C1 segment of cervical spinal cord (tissue), 14 donors: ENCODE data around the gene SCAMP5.

Experiments
- DNase-seq, 14 donors: peaks; one replicate each; lab custom pipeline; 2025; lab: John Stamatoyannopoulos, UW

SCAMP5 gene

GRCh38 chr15:75045332-75046015 lies 50.1 kb downstream of the SCAMP5 start:
- no peak for DNase-seq

DNA sequence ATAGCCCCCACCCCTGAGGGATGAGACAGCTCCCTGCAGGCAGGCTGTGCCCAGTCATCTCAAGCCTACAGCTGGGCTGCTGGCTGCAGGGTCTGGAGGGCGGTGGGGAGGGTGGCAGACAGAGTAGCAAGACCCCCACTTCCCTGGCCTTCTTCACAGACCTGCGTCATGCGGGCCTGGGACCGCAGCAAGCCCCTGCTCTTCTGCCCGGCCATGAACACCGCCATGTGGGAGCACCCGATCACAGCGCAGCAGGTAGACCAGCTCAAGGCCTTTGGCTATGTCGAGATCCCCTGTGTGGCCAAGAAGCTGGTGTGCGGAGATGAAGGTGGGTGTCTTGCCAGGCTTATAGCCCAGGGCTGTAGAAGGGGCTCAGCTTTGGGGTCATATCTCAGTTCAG lies 53.0 kb downstream of the SCAMP5 start:
- no peak for DNase-seq

DNA sequence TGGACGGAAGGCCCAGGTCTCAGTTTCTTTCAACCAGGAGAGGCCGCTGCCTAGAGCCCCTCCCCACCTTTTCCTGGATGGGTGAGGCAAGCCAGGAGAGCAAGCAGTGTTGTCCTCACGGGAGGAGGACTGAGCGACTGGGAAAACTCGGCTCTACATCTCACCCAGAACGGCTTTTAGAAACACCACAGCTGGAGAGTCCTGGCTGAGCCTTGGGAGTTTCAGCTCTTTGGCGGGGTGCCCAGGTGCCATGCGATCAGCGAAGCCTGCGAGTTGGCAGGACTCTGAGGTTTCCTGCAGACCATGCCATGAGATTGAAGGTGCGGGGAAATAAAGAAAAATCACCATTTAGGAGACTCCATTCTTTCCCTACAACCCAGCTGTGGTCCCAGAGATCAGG lies 54.0 kb downstream of the SCAMP5 start:
- peak in 8 of 14 donors; percentile 4 to 76 (median 32) for DNase-seq

- no peak for DNase-seq
Measured at GRCh38 chr15:75050283-75050682, 54.9 kb downstream of the SCAMP5 start.

DNA sequence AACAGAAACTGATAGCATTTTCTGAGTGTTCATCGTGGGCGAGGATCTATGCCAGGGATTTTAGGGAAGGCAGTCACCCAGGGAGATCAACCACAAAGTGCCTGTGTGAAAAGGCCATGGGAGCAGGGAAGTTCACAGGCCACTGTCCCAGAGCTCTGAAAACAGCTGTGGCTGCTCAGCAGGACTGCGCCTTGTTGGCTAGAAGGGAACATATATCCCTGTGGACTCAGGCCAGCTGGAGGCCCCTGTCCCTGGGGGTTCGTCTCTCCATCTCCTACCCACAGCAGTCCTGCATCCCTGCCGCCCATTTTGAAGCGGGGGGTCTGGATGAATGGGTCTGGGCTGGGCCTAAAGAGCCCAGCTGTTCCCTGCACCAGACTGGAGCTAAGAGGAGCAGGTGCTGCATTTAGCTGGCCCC lies 55.8 kb downstream of the SCAMP5 start:
- DNase-seq: no peak

DNA sequence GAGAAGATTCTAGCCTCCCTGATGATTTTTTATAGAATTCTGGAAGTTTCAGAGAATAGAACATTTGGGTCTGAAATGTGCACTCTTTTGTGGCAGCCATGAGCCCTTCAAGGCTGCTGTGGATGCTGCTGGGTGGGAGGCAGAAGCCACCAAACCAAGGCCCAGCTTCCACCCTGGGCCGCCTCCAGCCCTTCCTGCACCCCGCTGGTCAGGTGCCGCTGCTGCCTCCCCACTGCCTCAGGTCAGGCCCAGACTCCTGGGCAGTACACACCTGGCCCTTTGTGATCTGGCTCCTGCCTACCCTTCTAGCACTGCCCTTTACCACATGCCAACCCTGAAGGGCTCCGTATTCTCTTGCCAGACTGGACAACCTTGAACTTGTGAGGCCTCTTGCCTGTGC lies 56.3 kb downstream of the SCAMP5 start:
- no peak for DNase-seq

DNA sequence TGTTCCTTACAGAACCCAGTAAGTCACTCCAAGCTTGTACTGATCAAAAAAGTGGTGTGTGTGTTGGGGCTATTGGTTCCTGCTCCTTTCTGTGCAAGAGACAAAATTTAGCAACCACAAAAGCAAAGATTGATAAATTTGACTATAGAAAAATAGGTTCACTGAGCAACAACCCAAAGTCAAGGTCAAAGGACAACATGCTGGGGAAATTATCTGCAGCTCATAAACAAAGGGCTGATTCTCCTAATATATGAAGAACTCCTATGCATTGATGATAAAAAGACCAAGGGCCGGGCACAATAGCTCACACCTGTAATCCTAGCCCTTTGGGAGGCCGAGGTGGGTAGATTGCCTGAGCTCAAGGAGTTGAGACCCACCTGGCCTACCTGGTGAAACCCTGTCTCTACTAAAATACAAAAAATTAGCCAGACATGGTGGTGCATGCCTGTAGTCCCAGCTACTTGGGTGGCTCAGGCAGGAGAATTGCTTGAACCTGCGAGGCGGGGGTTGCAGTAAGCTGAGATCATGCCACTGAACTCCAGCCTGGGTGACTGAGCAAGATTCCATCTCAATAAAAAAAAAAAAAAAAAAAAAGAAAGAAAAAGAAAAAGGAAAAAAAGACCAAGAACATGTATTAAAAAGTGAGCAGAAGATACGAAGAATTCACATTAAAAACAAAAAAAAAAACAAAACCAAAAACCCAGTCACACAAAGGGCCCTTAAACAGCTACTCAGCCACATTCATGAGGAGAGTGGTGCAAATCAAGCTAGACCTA lies 57.8 kb downstream of the SCAMP5 start:
- no peak for DNase-seq

- DNase-seq: no peak
Measured at GRCh38 chr15:75053748-75054125, 58.4 kb downstream of the SCAMP5 start.

DNA sequence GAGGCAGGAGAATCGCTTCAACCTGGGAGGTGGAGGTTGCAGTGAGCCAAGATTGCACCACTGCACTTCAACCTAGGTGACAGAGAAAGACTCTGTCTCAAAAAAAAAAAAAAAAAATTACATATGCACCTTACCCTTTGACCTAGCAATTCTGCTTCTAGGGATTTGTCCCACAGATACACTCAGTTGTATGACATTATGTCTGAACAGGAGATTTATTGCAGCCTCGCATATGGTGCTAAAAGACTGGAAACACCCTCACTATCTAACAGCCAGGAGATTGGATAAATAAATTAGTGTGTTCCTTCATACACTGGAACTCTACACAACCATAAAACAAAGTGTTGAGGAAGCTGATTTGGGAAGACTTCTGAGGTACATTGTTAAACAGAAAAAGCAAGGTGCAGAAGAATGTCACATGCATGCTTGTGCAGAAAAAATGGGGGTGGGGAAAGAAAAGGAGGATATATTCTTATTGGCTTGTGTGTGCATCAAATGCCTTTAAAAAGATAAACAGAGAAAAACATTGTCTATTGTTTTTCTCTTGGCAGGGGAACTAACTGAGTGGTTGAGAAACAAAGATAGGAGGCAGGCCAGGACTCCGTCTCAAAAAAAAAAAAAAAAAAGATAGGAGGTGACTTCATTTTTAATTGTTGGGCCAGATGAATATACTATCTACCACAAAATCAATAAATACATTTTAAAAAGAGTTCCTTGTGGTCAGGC lies 59.0 kb downstream of the SCAMP5 start:
- no peak for DNase-seq

DNA sequence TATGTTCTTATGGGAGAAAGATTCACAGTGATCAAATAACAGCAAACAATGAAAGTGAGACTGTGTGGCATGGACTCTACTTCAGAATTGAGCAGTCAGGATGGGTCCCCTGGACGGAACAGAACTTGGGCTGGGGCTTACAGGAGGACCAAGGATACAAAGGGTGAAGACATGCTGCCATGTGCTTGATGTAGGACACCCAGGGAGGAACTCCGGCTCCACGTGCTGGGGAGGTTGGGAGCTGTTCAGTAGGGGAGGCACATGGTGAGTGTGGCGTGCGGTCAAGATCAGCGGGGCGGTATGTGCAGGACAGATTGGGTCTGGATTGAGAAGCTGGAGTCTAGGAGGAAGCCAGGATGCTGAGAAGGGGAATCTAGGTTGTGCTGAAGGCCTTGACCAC lies 60.7 kb downstream of the SCAMP5 start:
- DNase-seq: no peak

- no peak for DNase-seq
Measured at GRCh38 chr15:75058127-75058905, 63.0 kb downstream of the SCAMP5 start.

- no peak for DNase-seq
Measured at GRCh38 chr15:75059607-75060006, 64.2 kb downstream of the SCAMP5 start.

DNA sequence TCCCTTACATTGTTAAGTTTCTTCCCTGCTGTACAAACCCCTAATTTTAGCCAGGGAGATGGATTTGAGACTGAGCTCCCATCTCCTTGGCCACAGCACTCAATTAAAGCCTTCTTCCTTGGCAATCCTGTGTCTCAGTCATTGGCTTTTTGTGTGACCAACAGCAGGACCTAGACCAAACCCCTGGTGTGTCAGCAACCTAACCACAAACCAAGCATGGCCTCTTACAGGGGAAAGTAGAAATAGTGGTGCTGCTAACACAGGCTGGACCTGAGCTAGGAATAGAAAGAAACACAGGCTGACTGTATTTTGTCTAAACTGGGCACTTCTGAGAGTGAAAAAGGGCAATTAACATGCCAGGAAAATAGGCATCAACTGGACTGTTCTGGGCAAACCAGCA lies 65.9 kb downstream of the SCAMP5 start:
- no peak for DNase-seq

DNA sequence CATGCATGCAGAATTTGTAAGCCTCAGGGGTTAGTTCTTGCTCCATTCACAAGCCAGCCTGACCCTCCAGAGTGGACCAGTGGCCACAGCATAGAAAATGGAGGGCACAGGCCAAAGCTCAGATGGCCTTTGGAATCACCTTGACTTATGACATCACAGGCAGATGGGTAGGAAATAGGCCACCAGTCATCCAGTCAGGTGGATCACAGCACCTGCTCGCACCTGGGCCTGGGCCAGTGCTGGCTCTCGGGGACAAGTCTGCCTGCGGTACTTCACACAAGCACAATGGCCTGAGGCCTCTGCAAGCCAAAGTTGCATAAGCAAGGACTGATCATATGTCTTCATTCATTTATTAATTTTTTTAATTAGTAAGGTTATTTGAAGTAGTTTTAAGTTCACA lies 67.3 kb downstream of the SCAMP5 start:
- no peak for DNase-seq

DNA sequence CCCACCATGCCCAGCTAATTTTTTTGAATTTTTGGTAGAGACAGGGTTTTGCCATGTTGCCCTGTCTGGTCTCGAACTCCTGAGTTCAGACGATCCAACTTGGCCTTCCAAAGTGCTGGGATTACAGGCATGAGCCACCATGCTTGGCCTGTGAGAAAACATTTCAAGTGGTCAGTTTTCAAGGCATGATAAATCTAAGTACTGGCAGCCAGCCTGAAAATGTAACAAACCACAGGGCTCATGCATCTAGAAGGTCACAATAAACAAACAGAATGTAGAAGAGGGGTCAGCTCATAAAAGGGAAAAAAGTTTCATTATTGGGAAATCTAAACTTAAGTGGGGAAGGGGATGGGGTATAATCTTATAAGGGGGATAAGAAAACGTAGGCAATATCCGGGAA lies 68.0 kb downstream of the SCAMP5 start:
- DNase-seq: no peak

- no peak for DNase-seq
Measured at GRCh38 chr15:75063889-75064288, 68.5 kb downstream of the SCAMP5 start.

GRCh38 chr15:75064846-75065245 lies 69.5 kb downstream of the SCAMP5 start:
- no peak for DNase-seq

DNA sequence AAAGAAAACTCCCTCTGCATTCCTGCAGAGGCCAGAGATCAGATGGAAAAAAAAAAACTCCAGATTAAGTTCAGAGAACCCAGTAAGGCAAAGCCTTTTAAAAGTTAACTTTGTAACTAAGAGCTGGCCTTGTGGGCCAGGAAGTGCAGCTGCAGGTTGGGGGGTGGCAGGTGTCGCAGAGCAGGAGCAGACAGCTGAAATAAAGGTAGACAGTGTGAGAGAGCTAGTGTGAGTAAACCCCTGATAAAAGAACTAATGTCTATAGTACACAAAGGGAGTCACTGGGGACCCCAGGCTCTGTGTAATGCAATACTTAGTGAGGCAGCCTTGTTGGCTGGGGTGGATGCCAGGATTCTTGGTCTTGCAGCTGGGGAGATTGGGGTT lies 70.1 kb downstream of the SCAMP5 start:
- no peak for DNase-seq

GRCh38 chr15:75065851-75066509 lies 70.6 kb downstream of the SCAMP5 start:
- no peak for DNase-seq

- DNase-seq: no peak
Measured at GRCh38 chr15:75067123-75067830, 71.9 kb downstream of the SCAMP5 start.

GRCh38 chr15:75068748-75069147 lies 73.4 kb downstream of the SCAMP5 start:
- no peak for DNase-seq
